K562 (cell line): Measurements from ENCODE around the gene KRT83. TPM values are rescaled to one million over a fixed set of nuclear protein-coding genes. Genes with fewer than 3 reads are reported as not detected.

Source experiments
- ATAC-seq: fragments of 200-7000 bp; cut with Tn5 transposase; 3 replicates; pipeline ENCODE4 v1.9.1; 2020; ENCODE audit warnings: moderate library complexity
- BruUV-seq: library from RNA; stranded (reverse); fragments of 400-500 nt; replicated peaks from 2 replicates; lab custom pipeline; 2021; lab: Mats Ljungman, UMichigan
- CTCF ChIA-PET: fragments of 300-600 bp; formaldehyde crosslinking; extraction: SDS; loops from one replicate; lab custom pipeline; 2021; ENCODE audit warnings: low intra/inter-chr PET ratio; lab: Yijun Ruan, JAX
- POLR2A ChIA-PET: fragments of 300-600, 350-650 bp; sonication (Branson Sonifier 250); formaldehyde crosslinking; extraction: SDS; loops from one replicate; lab custom pipeline; 2021; ENCODE audit warnings: antibody characterized with exemption, inconsistent platforms; lab: Yijun Ruan, JAX
- DNase-seq, 4 experiments: peaks; one replicate each; pipeline versions ENCODE4 v3.0.0 to v3.0.0-alpha.2; 2011 to 2018; ENCODE audit warnings: low spot score in 3 of 4, mixed read lengths in 3 of 4; ENCODE audit errors: extremely low read depth in 1 of 4
- FAIRE-seq: peaks from 2 replicates; lab custom pipeline; 2011; peaks lifted over from hg19 to GRCh38; lab: Jason Lieb, UNC
- H2AFZ ChIP-seq: 2 replicates; pipeline ENCODE4 v1.6.0; 2011; ENCODE audit warnings: low read depth, low read length, control low read depth, inconsistent platforms
- H3K27ac ChIP-seq: fragments of 200-600 bp; 3 replicates; pipeline ENCODE4 v1.8.0; 2011; ENCODE audit warnings: low read depth, mild to moderate bottlenecking, control low read depth, inconsistent platforms, low read length, moderate library complexity, mixed read lengths; ENCODE audit errors: extremely low read depth
- H3K27me3 ChIP-seq, 2 experiments: fragments of 300-600 bp in 1 of 2; 2 replicates in 1 of 2; 3 replicates in 1 of 2; pipeline versions ENCODE4 v1.6.0 to v1.8.0; 2011; ENCODE audit warnings: inconsistent platforms in 2 of 2, low read length in 2 of 2, mild to moderate bottlenecking in 1 of 2, mixed read lengths in 1 of 2, moderate library complexity in 1 of 2; ENCODE audit not compliant: control insufficient read depth in 2 of 2, insufficient read depth in 2 of 2
- H3K36me3 ChIP-seq: fragments of 300-600 bp; 3 replicates; pipeline ENCODE4 v1.8.0; 2011; ENCODE audit warnings: mild to moderate bottlenecking, low read length, inconsistent platforms; ENCODE audit not compliant: control insufficient read depth, insufficient read depth
- H3K4me1 ChIP-seq, 2 experiments: fragments of 200-600 bp in 1 of 2; replicated peaks in 1 of 2; 2 replicates in 1 of 2; 3 replicates in 1 of 2; pipeline versions ENCODE4 v1.5.1 to v1.8.0; 2011; ENCODE audit warnings: inconsistent platforms in 2 of 2, low read length in 2 of 2, mild to moderate bottlenecking in 1 of 2, mixed read lengths in 1 of 2, moderate library complexity in 1 of 2; ENCODE audit not compliant: control insufficient read depth in 2 of 2, insufficient read depth in 2 of 2
- H3K4me2 ChIP-seq: 2 replicates; pipeline ENCODE4 v1.6.1; 2011; ENCODE audit warnings: low read length, control low read depth, inconsistent platforms, mixed read lengths; ENCODE audit not compliant: insufficient read depth
- H3K4me3 ChIP-seq: fragments of 200-600 bp; sonication (generic), shearing (Covaris generic); 2 replicates; pipeline ENCODE4 v1.5.1; 2016; ENCODE audit warnings: control low read depth, inconsistent platforms
- H3K79me2 ChIP-seq: fragments of 200-600 bp; 3 replicates; pipeline ENCODE4 v1.8.0; 2011; ENCODE audit warnings: low read length, inconsistent platforms; ENCODE audit not compliant: control insufficient read depth, insufficient read depth
- H3K9ac ChIP-seq, 2 experiments: 2 replicates each; pipeline versions ENCODE4 v1.6.0 to v1.6.1; 2011; ENCODE audit warnings: low read depth in 2 of 2, low read length in 2 of 2, control low read depth in 1 of 2, inconsistent platforms in 1 of 2, mild to moderate bottlenecking in 1 of 2, mixed read lengths in 1 of 2; ENCODE audit not compliant: insufficient read depth in 1 of 2
- H3K9me1 ChIP-seq: one replicate; pipeline ENCODE4 v1.6.0; 2011; ENCODE audit warnings: inconsistent platforms, mild to moderate bottlenecking, low read length, moderate library complexity; ENCODE audit not compliant: control insufficient read depth, insufficient read depth
- H3K9me3 ChIP-seq: replicated peaks from 2 replicates; pipeline ENCODE4 v1.5.1; 2011; ENCODE audit warnings: low read depth, low read length, inconsistent platforms; ENCODE audit not compliant: control insufficient read depth, insufficient read depth
- H4K20me1 ChIP-seq: replicated peaks from 2 replicates; pipeline ENCODE4 v1.6.1; 2011; ENCODE audit warnings: low read length, inconsistent platforms, mixed read lengths; ENCODE audit not compliant: control insufficient read depth, insufficient read depth
- DPF2 ChIP-seq: fragments of 450-650 bp; IDR thresholded peaks from 2 replicates; pipeline ENCODE4 v1.6.1; 2016
- ELF4 ChIP-seq: fragments of 450-650 bp; formaldehyde crosslinking; IDR thresholded peaks from 2 replicates; pipeline ENCODE4 v1.4.0; 2022; ENCODE audit warnings: missing genetic modification characterization
- MEF2D ChIP-seq: conservative IDR thresholded peaks from 2 replicates; pipeline ENCODE4 v1.6.1; 2016; ENCODE audit warnings: low read depth, missing genetic modification characterization, missing compliant biosample characterization
- NRF1 ChIP-seq, 2 experiments: fragments of 450-650 bp; IDR thresholded peaks in 1 of 2; conservative IDR thresholded peaks in 1 of 2; 2 replicates each; pipeline ENCODE4 v1.6.1; 2014; ENCODE audit warnings: mild to moderate bottlenecking in 2 of 2
- SMAD4 ChIP-seq: fragments of 250-450 bp; sonication (Bioruptor Pico); conservative IDR thresholded peaks from 2 replicates; pipeline ENCODE4 v1.8.0; 2021; ENCODE audit warnings: inconsistent platforms, mild to moderate bottlenecking, moderate library complexity
- TBP ChIP-seq: optimal IDR thresholded peaks from 2 replicates; pipeline ENCODE3; 2011; ENCODE audit warnings: low read depth, low read length, improper control_type of control experiment
- TCF3 ChIP-seq: sonication (generic); formaldehyde crosslinking; IDR thresholded peaks from 2 replicates; pipeline ENCODE4 v1.4.0; 2020; ENCODE audit warnings: mild to moderate bottlenecking, missing genetic modification reagents
- TFAM ChIP-seq: fragments of 250-450 bp; sonication (Bioruptor Pico); conservative IDR thresholded peaks from 2 replicates; pipeline ENCODE4 v1.5.0; 2021; ENCODE audit warnings: mild to moderate bottlenecking, moderate library complexity
- ZSCAN29 ChIP-seq: fragments of 450-650 bp; IDR thresholded peaks from 2 replicates; pipeline ENCODE4 v1.6.1; 2017
- WGBS: fragments of 100-300 bp; shearing (Covaris generic); methylation state at CpG from one replicate; pipeline ENCODE4 v1.1.6; 2016; ENCODE audit warnings: low coverage, mixed read lengths; ENCODE audit not compliant: insufficient coverage; ENCODE audit errors: missing lambda C conversion rate; 5-methylcytosine and 5-hydroxymethylcytosine counted together
- in situ Hi-C: fragments of 300-500 bp; cut with MboI; formaldehyde crosslinking; loops from 4 replicates; pipeline ENCODE4 v1.15.0; 2018; ENCODE audit warnings: inconsistent platforms, mixed read lengths
- intact Hi-C: fragments of 100-400 bp; cut with micrococcal nuclease; formaldehyde crosslinking; loops from 2 replicates; pipeline ENCODE4 v1.14.2; 2022
- polyA plus RNA-seq, 8 experiments: library from polyadenylated mRNA; depleted of rRNA in 4 of 8; stranded (reverse) in 5 of 8; unstranded in 3 of 8; fragments of >200 nt; fragmentation: Nextera tagmentation in 2 of 8; fragmentation: Illumina TruSeq in 1 of 8; extraction: Ambion mirVana in 2 of 8; extraction: Trizol in 1 of 8; gene quantifications; 2 replicates each; pipeline versions ENCODE4 v1.2.1 to v1.2.3, GENCODE V29; 2011 to 2014; ENCODE audit warnings: inconsistent platforms in 1 of 8, missing spikeins in 1 of 8
- total RNA-seq, 7 experiments: library from RNA; depleted of rRNA in 6 of 7; stranded (reverse); fragments of >200 nt in 6 of 7; fragmentation: Illumina TruSeq in 2 of 7; extraction: Trizol in 2 of 7; gene quantifications; 2 replicates each; pipeline versions ENCODE4 v1.2.1 to v1.2.3, GENCODE V29; 2011 to 2021; ENCODE audit warnings: low replicate concordance in 1 of 7
- TF ChIP-seq, protein P1 (sequence below), 2 experiments: fragments of 450-650 bp; IDR thresholded peaks; 2 replicates each; pipeline ENCODE4 v1.6.1; 2016

Gene KRT83
- total and polyA plus RNA-seq, 9 of the 15 experiments (the other 6 are each of a cell fraction or from before 2014, with no cell fraction given), result not detected

DNA sequence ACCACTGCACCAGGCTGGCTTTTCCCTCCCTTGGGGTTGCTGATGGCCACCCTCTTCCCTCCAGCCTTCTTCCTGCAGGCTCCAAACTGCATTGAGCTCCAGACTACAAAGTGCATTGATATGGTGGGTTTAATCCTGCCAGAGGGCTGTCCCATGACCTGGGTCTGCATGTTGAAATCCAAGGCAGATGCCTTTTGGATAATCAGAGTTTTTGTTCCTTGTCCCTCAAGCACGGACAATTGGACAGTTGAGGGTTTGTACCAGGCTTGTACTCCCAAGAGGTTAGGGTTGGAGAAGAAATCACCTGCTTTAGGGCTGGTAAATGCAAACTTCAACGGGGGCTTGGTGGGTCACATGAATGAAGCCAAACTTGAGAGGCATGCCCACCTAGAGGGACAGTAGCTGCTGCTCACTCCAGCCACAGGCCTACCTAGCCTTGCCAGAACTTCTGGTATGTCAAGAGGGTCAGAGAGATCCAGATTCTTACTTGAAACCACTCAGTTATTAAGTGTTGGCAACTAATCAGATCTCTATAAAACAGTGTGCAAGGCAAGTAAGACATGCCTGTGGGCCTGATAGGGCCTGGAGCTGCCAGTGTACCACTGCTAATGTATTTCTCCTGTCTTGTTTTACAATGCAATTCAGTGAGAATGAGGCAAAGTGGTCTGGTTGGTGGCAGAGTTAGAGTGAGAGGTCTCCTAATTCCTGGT is 21.7 kb upstream of the KRT83 start:
- Histone ChIP-seq H3K9me1 (no peaks in the 10 kb centered on the region), H3K4me1 (no peaks in the 10 kb centered on the region), H3K4me2 (no peak overlapping the region), H4K20me1 (no peaks in the 10 kb centered on the region; the same call in 1 of the 2 replicates), H3K27ac (no peak overlapping the region), H2AFZ (no peak overlapping the region), H3K4me3 (no peak overlapping the region), H3K27me3 (peaks cover 11 to 55% of the 10 kb centered on the region in 2 experiments; a peak in 3 of 5 replicates), H3K9me3 (no peaks in the 10 kb centered on the region), H3K36me3 (no peaks in the 10 kb centered on the region), H3K79me2 (no peaks in the 10 kb centered on the region), H3K9ac (no peak overlapping the region)
- ATAC-seq (no peak), DNase-seq (no peak), FAIRE-seq (no peak)
- no TSS peak for BruUV-seq
- in situ Hi-C loops, result no loop called here
- ChIA-PET CTCF (no interaction called here), POLR2A (interaction anchor here (1.5 kb wide), 1 partner anchor 9 kb away, joined by 3 read pairs; no protein-coding TSS in a partner anchor)
- intact Hi-C loops, result no loop called here
- 0% methylated on average over 2 of the region's 2 CpGs for WGBS
- TF ChIP-seq TBP (no peak), SMAD4 (CRISPR knock-in tag) (no peak), TFAM (CRISPR knock-in tag) (no peak), ZSCAN29 (no peak), NRF1 (conservative IDR thresholded peaks at IDR 0.05 in 1 of 2, IDR thresholded peaks at IDR 0.05 in 1 of 2) (no peak), TCF3 (CRISPR knock-in tag) (no peak), DPF2 (no peak), ELF4 (CRISPR knock-in tag) (no peak), MEF2D (tag) (no peak)
- TF ChIP-seq, protein P1, sequence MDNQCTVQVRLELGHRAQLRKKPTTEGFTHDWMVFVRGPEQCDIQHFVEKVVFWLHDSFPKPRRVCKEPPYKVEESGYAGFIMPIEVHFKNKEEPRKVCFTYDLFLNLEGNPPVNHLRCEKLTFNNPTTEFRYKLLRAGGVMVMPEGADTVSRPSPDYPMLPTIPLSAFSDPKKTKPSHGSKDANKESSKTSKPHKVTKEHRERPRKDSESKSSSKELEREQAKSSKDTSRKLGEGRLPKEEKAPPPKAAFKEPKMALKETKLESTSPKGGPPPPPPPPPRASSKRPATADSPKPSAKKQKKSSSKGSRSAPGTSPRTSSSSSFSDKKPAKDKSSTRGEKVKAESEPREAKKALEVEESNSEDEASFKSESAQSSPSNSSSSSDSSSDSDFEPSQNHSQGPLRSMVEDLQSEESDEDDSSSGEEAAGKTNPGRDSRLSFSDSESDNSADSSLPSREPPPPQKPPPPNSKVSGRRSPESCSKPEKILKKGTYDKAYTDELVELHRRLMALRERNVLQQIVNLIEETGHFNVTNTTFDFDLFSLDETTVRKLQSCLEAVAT (IDR thresholded peaks at IDR 0.05), result no peak
